HEK293 (cell line): ENCODE results near the gene RHOD.

Source experiments
- CTCF ChIA-PET: fragments of 350-600 bp; formaldehyde crosslinking; extraction: SDS; loops from one replicate; lab custom pipeline; 2021; ENCODE audit warnings: antibody characterized with exemption; lab: Yijun Ruan, JAX
- POLR2A ChIA-PET: fragments of 300-600 bp; formaldehyde crosslinking; extraction: SDS; loops from one replicate; lab custom pipeline; 2020; ENCODE audit warnings: antibody characterized with exemption, inconsistent platforms; lab: Yijun Ruan, JAX
- H3K27ac ChIP-seq: fragments of 200-500 bp; sonication (Bioruptor generic); 2 replicates; pipeline ENCODE4 v1.5.1; 2014; ENCODE audit warnings: low read depth, low read length, control low read depth, inconsistent platforms; ENCODE audit errors: extremely low read depth
- H3K36me3 ChIP-seq, 2 experiments: fragments of 200-500 bp in 1 of 2; sonication (Bioruptor generic) in 1 of 2; 1 replicate in 1 of 2; 2 replicates in 1 of 2; pipeline ENCODE4 v1.5.1; 2014 to 2017; ENCODE audit warnings: inconsistent platforms in 2 of 2, low read length in 2 of 2; ENCODE audit not compliant: control insufficient read depth in 2 of 2, insufficient read depth in 1 of 2
- H3K4me1 ChIP-seq: fragments of 200-500 bp; sonication (Bioruptor generic); 2 replicates; pipeline ENCODE4 v1.5.1; 2014; ENCODE audit warnings: mild to moderate bottlenecking, low read length, inconsistent platforms; ENCODE audit not compliant: control insufficient read depth, insufficient read depth
- H3K4me3 ChIP-seq: 2 replicates; pipeline ENCODE4 v1.5.1; 2011; ENCODE audit warnings: low read depth, mild to moderate bottlenecking, control low read depth, low read length, moderate library complexity
- H3K9me3 ChIP-seq: fragments of 200-500 bp; sonication (Bioruptor generic); 2 replicates; pipeline ENCODE4 v1.5.1; 2014; ENCODE audit warnings: low read depth, low read length, inconsistent platforms; ENCODE audit not compliant: control insufficient read depth, insufficient read depth
- EGR2 ChIP-seq: fragments of 450-650 bp; formaldehyde crosslinking; IDR thresholded peaks from 2 replicates; pipeline ENCODE4 v1.5.1; 2016; ENCODE audit warnings: low read depth, missing biosample characterization, missing genetic modification characterization
- FEZF1 ChIP-seq: fragments of 450-650 bp; formaldehyde crosslinking; IDR thresholded peaks from 2 replicates; pipeline ENCODE4 v1.5.1; 2016; ENCODE audit warnings: missing biosample characterization, missing genetic modification characterization
- OVOL3 ChIP-seq: fragments of 450-650 bp; formaldehyde crosslinking; IDR thresholded peaks from 2 replicates; pipeline ENCODE4 v1.5.1; 2016; ENCODE audit warnings: missing biosample characterization, missing genetic modification characterization
- SP3 ChIP-seq: fragments of 450-650 bp; formaldehyde crosslinking; IDR thresholded peaks from 2 replicates; pipeline ENCODE4 v1.5.1; 2016; ENCODE audit warnings: missing biosample characterization, missing genetic modification characterization
- WT1 ChIP-seq: fragments of 450-650 bp; formaldehyde crosslinking; IDR thresholded peaks from 2 replicates; pipeline ENCODE4 v1.5.1; 2016; ENCODE audit warnings: missing biosample characterization, missing genetic modification characterization
- ZBTB8A ChIP-seq: fragments of 450-650 bp; formaldehyde crosslinking; IDR thresholded peaks from 2 replicates; pipeline ENCODE4 v1.5.1; 2016; ENCODE audit warnings: missing biosample characterization, missing genetic modification characterization
- ZFHX2 ChIP-seq: fragments of 450-650 bp; formaldehyde crosslinking; conservative IDR thresholded peaks from 2 replicates; pipeline ENCODE4 v1.5.1; 2016; ENCODE audit warnings: missing biosample characterization, missing genetic modification characterization
- ZNF10 ChIP-seq: fragments of 450-650 bp; formaldehyde crosslinking; IDR thresholded peaks from 2 replicates; pipeline ENCODE4 v1.5.1; 2017; ENCODE audit warnings: missing biosample characterization, missing genetic modification characterization
- ZNF335 ChIP-seq: fragments of 450-650 bp; formaldehyde crosslinking; conservative IDR thresholded peaks from 2 replicates; pipeline ENCODE4 v1.5.1; 2016; ENCODE audit warnings: missing biosample characterization, missing genetic modification characterization
- ZNF48 ChIP-seq: fragments of 450-650 bp; formaldehyde crosslinking; IDR thresholded peaks from 2 replicates; pipeline ENCODE4 v1.5.1; 2016; ENCODE audit warnings: missing biosample characterization, missing genetic modification characterization
- ZNF660 ChIP-seq: fragments of 450-650 bp; IDR thresholded peaks from 2 replicates; pipeline ENCODE4 v1.5.1; 2018; ENCODE audit warnings: missing biosample characterization, mild to moderate bottlenecking, missing genetic modification characterization
- ZNF707 ChIP-seq: fragments of 450-650 bp; formaldehyde crosslinking; IDR thresholded peaks from 2 replicates; pipeline ENCODE4 v1.5.1; 2016; ENCODE audit warnings: missing biosample characterization, missing genetic modification characterization
- ZNF792 ChIP-seq: fragments of 450-650 bp; formaldehyde crosslinking; IDR thresholded peaks from 2 replicates; pipeline ENCODE4 v1.5.1; 2016; ENCODE audit warnings: missing biosample characterization, missing genetic modification characterization
- ZNF843 ChIP-seq: fragments of 450-650 bp; formaldehyde crosslinking; IDR thresholded peaks from 2 replicates; pipeline ENCODE4 v1.5.1; 2016; ENCODE audit warnings: missing biosample characterization, missing genetic modification characterization
- TF ChIP-seq, protein P1 (sequence below): fragments of 450-650 bp; formaldehyde crosslinking; conservative IDR thresholded peaks from 2 replicates; pipeline ENCODE4 v1.5.1; 2016; ENCODE audit warnings: low read depth, missing biosample characterization, missing genetic modification characterization
- TF ChIP-seq, protein P2 (sequence below): fragments of 450-650 bp; formaldehyde crosslinking; IDR thresholded peaks from 2 replicates; pipeline ENCODE4 v1.5.1; 2017; ENCODE audit warnings: missing biosample characterization, mild to moderate bottlenecking, missing genetic modification characterization, moderate library complexity
- TF ChIP-seq, protein P3 (sequence below): fragments of 450-650 bp; formaldehyde crosslinking; optimal IDR thresholded peaks from 2 replicates; pipeline ENCODE3; 2016; ENCODE audit warnings: missing biosample characterization, mild to moderate bottlenecking, missing genetic modification characterization
- TF ChIP-seq, protein P4 (sequence below): fragments of 450-650 bp; formaldehyde crosslinking; IDR thresholded peaks from 2 replicates; pipeline ENCODE4 v1.5.1; 2016; ENCODE audit warnings: missing biosample characterization, missing genetic modification characterization

The RHOD gene

DNA sequence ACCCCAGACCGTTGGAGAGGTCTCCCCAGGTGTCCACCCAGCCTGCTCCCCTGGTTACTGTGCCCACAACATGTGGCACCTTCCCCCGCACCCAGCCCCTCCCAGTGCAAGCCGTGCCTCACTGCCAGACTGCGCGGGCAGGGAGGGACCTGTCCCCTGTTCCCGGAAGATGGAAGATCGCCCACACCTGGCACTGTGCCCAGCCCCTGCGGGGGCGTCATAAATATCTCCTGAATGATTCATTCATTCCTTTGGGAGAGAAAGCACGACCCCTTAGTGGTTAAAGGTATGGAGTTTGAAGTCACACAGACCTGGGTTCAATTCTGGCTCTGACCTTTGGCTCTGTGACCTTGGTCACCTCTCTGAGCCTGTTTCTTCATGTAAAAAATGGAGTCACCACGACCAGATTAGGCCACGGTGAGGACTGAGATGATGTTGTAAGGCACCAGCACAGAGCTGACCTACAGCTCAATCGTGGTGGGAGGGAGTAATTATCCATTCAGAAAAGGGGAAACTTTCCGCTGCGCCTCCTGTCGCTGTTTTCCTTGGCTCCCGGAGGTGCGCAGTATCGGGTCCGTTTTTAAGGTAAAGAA lies 34.2 kb upstream of the RHOD start (continued):
- TF ChIP-seq ZNF792 (tag by site-specific recombination): no peak
- TF ChIP-seq, protein P1, sequence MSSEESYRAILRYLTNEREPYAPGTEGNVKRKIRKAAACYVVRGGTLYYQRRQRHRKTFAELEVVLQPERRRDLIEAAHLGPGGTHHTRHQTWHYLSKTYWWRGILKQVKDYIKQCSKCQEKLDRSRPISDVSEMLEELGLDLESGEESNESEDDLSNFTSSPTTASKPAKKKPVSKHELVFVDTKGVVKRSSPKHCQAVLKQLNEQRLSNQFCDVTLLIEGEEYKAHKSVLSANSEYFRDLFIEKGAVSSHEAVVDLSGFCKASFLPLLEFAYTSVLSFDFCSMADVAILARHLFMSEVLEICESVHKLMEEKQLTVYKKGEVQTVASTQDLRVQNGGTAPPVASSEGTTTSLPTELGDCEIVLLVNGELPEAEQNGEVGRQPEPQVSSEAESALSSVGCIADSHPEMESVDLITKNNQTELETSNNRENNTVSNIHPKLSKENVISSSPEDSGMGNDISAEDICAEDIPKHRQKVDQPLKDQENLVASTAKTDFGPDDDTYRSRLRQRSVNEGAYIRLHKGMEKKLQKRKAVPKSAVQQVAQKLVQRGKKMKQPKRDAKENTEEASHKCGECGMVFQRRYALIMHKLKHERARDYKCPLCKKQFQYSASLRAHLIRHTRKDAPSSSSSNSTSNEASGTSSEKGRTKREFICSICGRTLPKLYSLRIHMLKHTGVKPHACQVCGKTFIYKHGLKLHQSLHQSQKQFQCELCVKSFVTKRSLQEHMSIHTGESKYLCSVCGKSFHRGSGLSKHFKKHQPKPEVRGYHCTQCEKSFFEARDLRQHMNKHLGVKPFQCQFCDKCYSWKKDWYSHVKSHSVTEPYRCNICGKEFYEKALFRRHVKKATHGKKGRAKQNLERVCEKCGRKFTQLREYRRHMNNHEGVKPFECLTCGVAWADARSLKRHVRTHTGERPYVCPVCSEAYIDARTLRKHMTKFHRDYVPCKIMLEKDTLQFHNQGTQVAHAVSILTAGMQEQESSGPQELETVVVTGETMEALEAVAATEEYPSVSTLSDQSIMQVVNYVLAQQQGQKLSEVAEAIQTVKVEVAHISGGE (tag by site-specific recombination): no peak
- TF ChIP-seq ZNF660 (tag by site-specific recombination): peak; percentile 76
- TF ChIP-seq OVOL3 (tag by site-specific recombination): no peak
- TF ChIP-seq WT1 (tag by site-specific recombination): no peak
- TF ChIP-seq ZNF707 (tag by site-specific recombination): no peak

DNA sequence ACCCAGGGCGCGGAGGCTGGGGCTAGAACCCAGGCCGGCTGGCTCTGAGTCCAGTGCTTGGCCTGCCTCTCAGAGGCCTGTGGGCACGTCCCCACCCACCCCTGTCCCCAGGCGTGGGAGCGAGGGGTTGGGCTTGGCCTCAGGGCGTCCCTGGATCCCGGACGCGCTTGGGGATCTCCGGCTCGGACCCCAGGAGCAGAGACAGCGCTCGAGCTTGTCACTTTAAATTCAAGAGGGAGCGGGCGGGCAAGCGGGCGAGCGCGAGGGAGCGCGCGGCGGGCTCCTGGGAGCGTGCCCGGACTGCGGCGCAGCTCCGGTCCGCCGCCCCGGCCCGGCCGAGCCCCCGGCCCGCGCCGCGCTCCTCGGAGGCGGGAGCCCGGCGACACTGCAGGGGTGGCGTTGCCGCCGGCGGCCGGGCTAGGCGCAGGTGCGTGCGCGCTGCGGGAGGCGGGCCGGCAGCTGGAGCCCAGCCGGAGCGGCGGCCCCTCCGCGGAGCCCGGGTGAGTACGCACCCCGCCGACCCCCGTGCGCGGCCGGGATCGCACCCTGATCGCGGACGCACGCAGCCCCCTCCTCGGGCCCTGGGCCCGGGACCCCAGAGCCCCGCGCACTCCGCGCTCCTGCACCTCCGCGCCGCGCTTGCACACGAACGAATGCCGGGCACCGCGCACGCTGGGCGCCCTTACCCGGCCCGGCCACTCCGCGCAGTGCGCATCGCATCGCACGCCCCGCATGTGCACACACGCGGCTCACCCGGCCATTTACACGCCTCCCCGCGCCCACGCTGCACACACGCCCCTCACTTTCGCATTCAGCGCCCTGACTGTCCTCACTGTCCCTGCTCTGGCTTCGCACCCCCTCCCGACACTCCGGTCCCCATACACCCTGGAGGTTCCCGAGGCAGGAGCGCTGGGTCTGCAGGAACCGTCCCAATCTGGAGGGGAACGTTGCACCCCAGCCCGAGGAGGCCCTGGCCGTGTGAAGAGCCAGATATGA lies 33.4 kb upstream of the RHOD start, which contains the start of gene SYT12:
TSS of gene SYT12 (plus strand) at position 174 of the 996 bp plus-strand sequence. CDS start 7,011 bp downstream, outside the sequence.
- POLR2A ChIA-PET: interaction anchor here (1.3 to 2.8 kb wide), 2 partner anchors 32 to 294 kb away, joined by 5 to 7 read pairs; no protein-coding TSS in a partner anchor
- Histone ChIP-seq H3K27ac (no peak within 1 kb of the TSS), H3K4me3 (peak within 1 kb of the TSS; percentile 45), H3K4me1 (peaks cover 5% of the 10 kb centered on the region)
- TF ChIP-seq ZNF843: no peak
- peak; percentile 32 for TF ChIP-seq EGR2
- TF ChIP-seq, protein P2, sequence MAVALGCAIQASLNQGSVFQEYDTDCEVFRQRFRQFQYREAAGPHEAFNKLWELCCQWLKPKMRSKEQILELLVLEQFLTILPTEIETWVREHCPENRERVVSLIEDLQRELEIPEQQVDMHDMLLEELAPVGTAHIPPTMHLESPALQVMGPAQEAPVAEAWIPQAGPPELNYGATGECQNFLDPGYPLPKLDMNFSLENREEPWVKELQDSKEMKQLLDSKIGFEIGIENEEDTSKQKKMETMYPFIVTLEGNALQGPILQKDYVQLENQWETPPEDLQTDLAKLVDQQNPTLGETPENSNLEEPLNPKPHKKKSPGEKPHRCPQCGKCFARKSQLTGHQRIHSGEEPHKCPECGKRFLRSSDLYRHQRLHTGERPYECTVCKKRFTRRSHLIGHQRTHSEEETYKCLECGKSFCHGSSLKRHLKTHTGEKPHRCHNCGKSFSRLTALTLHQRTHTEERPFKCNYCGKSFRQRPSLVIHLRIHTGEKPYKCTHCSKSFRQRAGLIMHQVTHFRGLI (tag by site-specific recombination): peak; percentile 69; the same call in 1 of the 2 replicates
- TF ChIP-seq FEZF1 (tag by site-specific recombination): no peak
- TF ChIP-seq ZFHX2 (tag by site-specific recombination): peak; percentile 46; the same call in 1 of the 2 replicates
- TF ChIP-seq ZBTB8A (tag by site-specific recombination): 0 out of 2 replicates have a peak, but pooled peaks have one; percentile 37
- TF ChIP-seq, protein P3, sequence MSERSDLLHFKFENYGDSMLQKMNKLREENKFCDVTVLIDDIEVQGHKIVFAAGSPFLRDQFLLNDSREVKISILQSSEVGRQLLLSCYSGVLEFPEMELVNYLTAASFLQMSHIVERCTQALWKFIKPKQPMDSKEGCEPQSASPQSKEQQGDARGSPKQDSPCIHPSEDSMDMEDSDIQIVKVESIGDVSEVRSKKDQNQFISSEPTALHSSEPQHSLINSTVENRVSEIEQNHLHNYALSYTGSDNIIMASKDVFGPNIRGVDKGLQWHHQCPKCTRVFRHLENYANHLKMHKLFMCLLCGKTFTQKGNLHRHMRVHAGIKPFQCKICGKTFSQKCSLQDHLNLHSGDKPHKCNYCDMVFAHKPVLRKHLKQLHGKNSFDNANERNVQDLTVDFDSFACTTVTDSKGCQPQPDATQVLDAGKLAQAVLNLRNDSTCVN (tag by site-specific recombination): peak; percentile 55
- no peak for TF ChIP-seq ZNF48 (tag by site-specific recombination)
- TF ChIP-seq ZNF10 (tag by site-specific recombination): no peak
- TF ChIP-seq SP3: 0 out of 2 replicates have a peak, but pooled peaks have one; percentile 9
- 0 out of 2 replicates have a peak, but pooled peaks have one; percentile 2 for TF ChIP-seq ZNF335 (tag by site-specific recombination)
- TF ChIP-seq, protein P4, sequence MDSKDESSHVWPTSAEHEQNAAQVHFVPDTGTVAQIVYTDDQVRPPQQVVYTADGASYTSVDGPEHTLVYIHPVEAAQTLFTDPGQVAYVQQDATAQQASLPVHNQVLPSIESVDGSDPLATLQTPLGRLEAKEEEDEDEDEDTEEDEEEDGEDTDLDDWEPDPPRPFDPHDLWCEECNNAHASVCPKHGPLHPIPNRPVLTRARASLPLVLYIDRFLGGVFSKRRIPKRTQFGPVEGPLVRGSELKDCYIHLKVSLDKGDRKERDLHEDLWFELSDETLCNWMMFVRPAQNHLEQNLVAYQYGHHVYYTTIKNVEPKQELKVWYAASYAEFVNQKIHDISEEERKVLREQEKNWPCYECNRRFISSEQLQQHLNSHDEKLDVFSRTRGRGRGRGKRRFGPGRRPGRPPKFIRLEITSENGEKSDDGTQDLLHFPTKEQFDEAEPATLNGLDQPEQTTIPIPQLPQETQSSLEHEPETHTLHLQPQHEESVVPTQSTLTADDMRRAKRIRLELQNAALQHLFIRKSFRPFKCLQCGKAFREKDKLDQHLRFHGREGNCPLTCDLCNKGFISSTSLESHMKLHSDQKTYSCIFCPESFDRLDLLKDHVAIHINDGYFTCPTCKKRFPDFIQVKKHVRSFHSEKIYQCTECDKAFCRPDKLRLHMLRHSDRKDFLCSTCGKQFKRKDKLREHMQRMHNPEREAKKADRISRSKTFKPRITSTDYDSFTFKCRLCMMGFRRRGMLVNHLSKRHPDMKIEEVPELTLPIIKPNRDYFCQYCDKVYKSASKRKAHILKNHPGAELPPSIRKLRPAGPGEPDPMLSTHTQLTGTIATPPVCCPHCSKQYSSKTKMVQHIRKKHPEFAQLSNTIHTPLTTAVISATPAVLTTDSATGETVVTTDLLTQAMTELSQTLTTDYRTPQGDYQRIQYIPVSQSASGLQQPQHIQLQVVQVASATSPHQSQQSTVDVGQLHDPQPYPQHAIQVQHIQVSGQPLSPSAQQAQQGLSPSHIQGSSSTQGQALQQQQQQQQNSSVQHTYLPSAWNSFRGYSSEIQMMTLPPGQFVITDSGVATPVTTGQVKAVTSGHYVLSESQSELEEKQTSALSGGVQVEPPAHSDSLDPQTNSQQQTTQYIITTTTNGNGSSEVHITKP (tag by site-specific recombination): 0 out of 2 replicates have a peak, but pooled peaks have one; percentile 3
- TF ChIP-seq, all 188 proteins: peak for 8
- Histone ChIP-seq H3K9me3 (no peaks in the 10 kb centered on the region), H3K36me3 (no peaks in the 10 kb centered on the region)
- CTCF ChIA-PET: interaction anchor here (0.6 to 2.1 kb wide), 7 partner anchors 10 to 144 kb away, joined by 3 to 9 read pairs (median 4); no protein-coding TSS in a partner anchor
